Bronchial epithelial cell (primary cell): ENCODE data around the gene DMD. TPM values are rescaled to one million over a fixed set of nuclear protein-coding genes. Genes with fewer than 3 reads are reported as not detected.

Experiments used
- DNase-seq: peaks from one replicate; pipeline ENCODE4 v3.0.0-alpha.2; 2010; ENCODE audit warnings: low read depth
- FAIRE-seq: peaks from 2 replicates; lab custom pipeline; 2011; peaks lifted over from hg19 to GRCh38; lab: Jason Lieb, UNC
- H3K27me3 ChIP-seq: 2 replicates; pipeline ENCODE4 v1.5.1; 2011; ENCODE audit warnings: low read length; ENCODE audit not compliant: control insufficient read depth, insufficient read depth
- H3K36me3 ChIP-seq: 2 replicates; pipeline ENCODE4 v1.5.1; 2011; ENCODE audit warnings: low read length; ENCODE audit not compliant: control insufficient read depth, insufficient read depth
- H3K4me3 ChIP-seq: 2 replicates; pipeline ENCODE4 v1.5.1; 2011; ENCODE audit warnings: mild to moderate bottlenecking, low read depth, low read length, control low read depth
- CTCF ChIP-seq: IDR thresholded peaks from 2 replicates; pipeline ENCODE4 v1.5.1; 2011; ENCODE audit warnings: mild to moderate bottlenecking, moderate library complexity, low read length, control low read depth, inconsistent platforms; ENCODE audit not compliant: insufficient read depth, severe bottlenecking
- total RNA-seq: library from RNA; depleted of rRNA; stranded (reverse); fragments of >200 nt; gene quantifications from 2 replicates; pipeline ENCODE4 v1.2.1, GENCODE V29; 2014

Gene DMD
- total RNA-seq, 1 donor from 2014 or later = 4.5 TPM

GRCh38 chrX:32489125-32489524 lies 722.2 kb downstream of the DMD start:
- FAIRE-seq (no peak), DNase-seq (no peak)
- H3K4me3 ChIP-seq = no peak overlapping the region
- H3K36me3 ChIP-seq = no peaks in the 10 kb centered on the region
- no peak for TF ChIP-seq CTCF
- no peaks in the 10 kb centered on the region for H3K27me3 ChIP-seq

GRCh38 chrX:32483534-32484136 lies 727.7 kb downstream of the DMD start:
- no peaks in the 10 kb centered on the region for H3K36me3 ChIP-seq

GRCh38 chrX:32480019-32480418 lies 731.3 kb downstream of the DMD start:
- DNase-seq (no peak), FAIRE-seq (no peak)
- no peaks in the 10 kb centered on the region for H3K36me3 ChIP-seq
- no peak for TF ChIP-seq CTCF
- H3K4me3 ChIP-seq = no peak overlapping the region
- H3K27me3 ChIP-seq = no peaks in the 10 kb centered on the region

More at GRCh38 chrX:32483534-32484136, 727.7 kb downstream of the DMD start:
- TF ChIP-seq CTCF = peak; percentile 18
- Histone ChIP-seq H3K27me3 (no peaks in the 10 kb centered on the region), H3K4me3 (no peak overlapping the region)
- FAIRE-seq (no peak), DNase-seq (peak; percentile 3)

- no peak for FAIRE-seq
- TF ChIP-seq CTCF = no peak
These were observed 739.0 kb downstream of the DMD start for GRCh38 chrX:32472364-32472763.

GRCh38 chrX:32455704-32456103 lies 755.6 kb downstream of the DMD start:
- DNase-seq (no peak), FAIRE-seq (no peak)
- no peak overlapping the region for H3K4me3 ChIP-seq
- H3K27me3 ChIP-seq = no peaks in the 10 kb centered on the region
- no peaks in the 10 kb centered on the region for H3K36me3 ChIP-seq
- no peak for TF ChIP-seq CTCF

More at GRCh38 chrX:32472364-32472763, 739.0 kb downstream of the DMD start:
- DNase-seq = no peak
- Histone ChIP-seq H3K27me3 (no peaks in the 10 kb centered on the region), H3K36me3 (no peaks in the 10 kb centered on the region), H3K4me3 (no peak overlapping the region)
